ENCODE measurements around the gene EGFR.

- TF ChIP-seq CTCF (IDR thresholded peaks at IDR 0.05) (no peak), POLR2A (IDR thresholded peaks at IDR 0.05) (no peak)
Measured at GRCh38 chr7:55241958-55242357, 223.1 kb downstream of the EGFR start.

All from prostate gland (tissue), 2 donors.